ENCODE measurements around the gene LRATD1.
"Not testable (repeated sequence)": the region's sequence is repeated elsewhere in the genome, so short reads cannot be mapped to it uniquely, and the experiment has no call there.

The LRATD1 gene

GRCh38 chr2:14616342-14616741 is 16.2 kb upstream of the LRATD1 start:
- no peak for DNase-seq (ENCODE audit: low read depth)
- TF ChIP-seq MAX (IDR thresholded peaks at IDR 0.05; ENCODE audit: low read depth, low read length) (no peak), MYC (IDR thresholded peaks at IDR 0.05; ENCODE audit: low read depth, low read length) (no peak), POLR2A (IDR thresholded peaks at IDR 0.05; ENCODE audit: extremely low read depth, insufficient read length) (no peak)
- TF ChIP-seq, protein P1, sequence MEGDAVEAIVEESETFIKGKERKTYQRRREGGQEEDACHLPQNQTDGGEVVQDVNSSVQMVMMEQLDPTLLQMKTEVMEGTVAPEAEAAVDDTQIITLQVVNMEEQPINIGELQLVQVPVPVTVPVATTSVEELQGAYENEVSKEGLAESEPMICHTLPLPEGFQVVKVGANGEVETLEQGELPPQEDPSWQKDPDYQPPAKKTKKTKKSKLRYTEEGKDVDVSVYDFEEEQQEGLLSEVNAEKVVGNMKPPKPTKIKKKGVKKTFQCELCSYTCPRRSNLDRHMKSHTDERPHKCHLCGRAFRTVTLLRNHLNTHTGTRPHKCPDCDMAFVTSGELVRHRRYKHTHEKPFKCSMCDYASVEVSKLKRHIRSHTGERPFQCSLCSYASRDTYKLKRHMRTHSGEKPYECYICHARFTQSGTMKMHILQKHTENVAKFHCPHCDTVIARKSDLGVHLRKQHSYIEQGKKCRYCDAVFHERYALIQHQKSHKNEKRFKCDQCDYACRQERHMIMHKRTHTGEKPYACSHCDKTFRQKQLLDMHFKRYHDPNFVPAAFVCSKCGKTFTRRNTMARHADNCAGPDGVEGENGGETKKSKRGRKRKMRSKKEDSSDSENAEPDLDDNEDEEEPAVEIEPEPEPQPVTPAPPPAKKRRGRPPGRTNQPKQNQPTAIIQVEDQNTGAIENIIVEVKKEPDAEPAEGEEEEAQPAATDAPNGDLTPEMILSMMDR (IDR thresholded peaks at IDR 0.05; ENCODE audit: low read depth, low read length): no peak
- no peak overlapping the region for H3K4me3 ChIP-seq (ENCODE audit: low read depth, low read length)

- TF ChIP-seq POLR2A (IDR thresholded peaks at IDR 0.05; ENCODE audit: extremely low read depth, insufficient read length): no peak
- TF ChIP-seq, protein P1 (IDR thresholded peaks at IDR 0.05; ENCODE audit: low read depth, low read length): no peak
- no peak for TF ChIP-seq MAX (IDR thresholded peaks at IDR 0.05; ENCODE audit: low read depth, low read length)
- TF ChIP-seq MYC (IDR thresholded peaks at IDR 0.05; ENCODE audit: low read depth, low read length): no peak
- no peak for DNase-seq (ENCODE audit: low read depth)
- H3K4me3 ChIP-seq (ENCODE audit: low read depth, low read length): no peak overlapping the region
Measured at GRCh38 chr2:14616950-14617349, 15.6 kb upstream of the LRATD1 start.

- no peak overlapping the region for H3K4me3 ChIP-seq (ENCODE audit: low read depth, low read length)
- TF ChIP-seq POLR2A (IDR thresholded peaks at IDR 0.05; ENCODE audit: extremely low read depth, insufficient read length) (no peak), MAX (IDR thresholded peaks at IDR 0.05; ENCODE audit: low read depth, low read length) (no peak), MYC (IDR thresholded peaks at IDR 0.05; ENCODE audit: low read depth, low read length) (no peak)
- TF ChIP-seq, protein P1 (IDR thresholded peaks at IDR 0.05; ENCODE audit: low read depth, low read length): no peak
- no peak for DNase-seq (ENCODE audit: low read depth)
Measured at GRCh38 chr2:14619441-14619840, 13.1 kb upstream of the LRATD1 start.

GRCh38 chr2:14621114-14621513 is 11.4 kb upstream of the LRATD1 start:
- TF ChIP-seq POLR2A (IDR thresholded peaks at IDR 0.05; ENCODE audit: extremely low read depth, insufficient read length): no peak
- TF ChIP-seq, protein P1 (IDR thresholded peaks at IDR 0.05; ENCODE audit: low read depth, low read length): no peak
- no peak for TF ChIP-seq MAX (IDR thresholded peaks at IDR 0.05; ENCODE audit: low read depth, low read length)
- TF ChIP-seq MYC (IDR thresholded peaks at IDR 0.05; ENCODE audit: low read depth, low read length): no peak
- DNase-seq (ENCODE audit: low read depth): no peak

DNA sequence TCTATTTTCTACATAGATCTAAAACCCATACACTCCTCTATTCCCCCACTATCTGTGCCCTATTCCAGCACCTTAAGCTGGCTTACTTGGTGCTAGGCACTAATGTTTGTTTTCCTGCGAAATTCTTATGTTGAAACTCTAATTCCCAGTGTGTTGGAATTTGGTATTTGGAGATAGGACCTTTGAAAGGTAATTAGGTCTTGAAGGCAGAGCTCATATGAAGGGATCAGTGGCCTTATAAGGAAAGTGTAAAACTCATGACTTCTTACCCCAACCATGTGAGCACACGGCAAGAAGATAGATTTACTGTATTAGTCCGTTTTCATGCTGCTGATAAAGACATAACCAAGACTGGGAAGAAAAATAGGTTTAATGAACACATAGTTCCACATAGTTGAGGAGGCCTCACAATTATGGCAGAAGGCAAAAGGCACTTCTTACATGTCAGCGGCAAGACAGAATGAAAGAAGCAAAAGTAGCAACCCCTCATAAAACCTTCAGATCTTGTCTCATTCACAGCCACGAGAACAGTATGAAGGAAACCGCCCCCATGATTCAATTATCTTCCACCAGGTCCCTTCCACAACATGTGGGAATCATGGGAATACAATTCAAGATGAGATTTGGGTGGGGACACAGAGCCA is 10.5 kb upstream of the LRATD1 start:
- no peak for TF ChIP-seq POLR2A (IDR thresholded peaks at IDR 0.05; ENCODE audit: extremely low read depth, insufficient read length)
- no peak for DNase-seq (ENCODE audit: low read depth)
- H3K4me3 ChIP-seq (ENCODE audit: low read depth, low read length): no peak overlapping the region

More at GRCh38 chr2:14621114-14621513, 11.4 kb upstream of the LRATD1 start:
- no peak overlapping the region for H3K4me3 ChIP-seq (ENCODE audit: low read depth, low read length)

DNA sequence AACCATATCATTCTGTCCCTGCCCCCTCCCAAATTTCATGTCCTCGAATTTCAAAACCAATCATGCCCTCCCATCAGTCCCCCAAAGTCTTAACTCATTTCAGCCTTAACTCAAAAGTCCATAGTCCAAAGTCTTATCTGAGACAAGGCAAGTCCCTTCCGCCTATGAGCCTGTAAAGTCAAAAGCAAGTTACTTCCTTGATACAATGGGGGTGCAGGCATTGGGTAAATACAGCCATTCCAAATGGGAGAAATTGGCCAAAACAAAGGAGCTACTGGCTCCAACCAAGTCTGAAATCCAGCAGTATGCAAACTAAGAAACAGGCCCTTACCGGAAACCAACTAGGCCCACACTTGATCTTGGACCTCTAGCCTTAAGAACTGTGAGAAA is 10.0 kb upstream of the LRATD1 start:
- not testable (repeated sequence) for DNase-seq (ENCODE audit: low read depth); H3K4me3 ChIP-seq (ENCODE audit: low read depth, low read length)

- TF ChIP-seq, protein P1 (IDR thresholded peaks at IDR 0.05; ENCODE audit: low read depth, low read length): no peak
- no peak for TF ChIP-seq MAX (IDR thresholded peaks at IDR 0.05; ENCODE audit: low read depth, low read length)
- TF ChIP-seq POLR2A (IDR thresholded peaks at IDR 0.05; ENCODE audit: extremely low read depth, insufficient read length): no peak
- TF ChIP-seq MYC (IDR thresholded peaks at IDR 0.05; ENCODE audit: low read depth, low read length): no peak
- H3K4me3 ChIP-seq (ENCODE audit: low read depth, low read length): no peak overlapping the region
- no peak for DNase-seq (ENCODE audit: low read depth)
Measured at GRCh38 chr2:14623237-14623636, 9.3 kb upstream of the LRATD1 start.
